GM18511 (cell line): ENCODE results near the gene GDPD4.

Source experiments
- ATAC-seq: cut with Tn5 transposase; IDR thresholded peaks from one replicate; pipeline ENCODE4 v1.9.1; 2021; ENCODE audit warnings: mild to moderate bottlenecking, moderate library complexity; ENCODE audit not compliant: unreplicated experiment

The GDPD4 gene

DNA sequence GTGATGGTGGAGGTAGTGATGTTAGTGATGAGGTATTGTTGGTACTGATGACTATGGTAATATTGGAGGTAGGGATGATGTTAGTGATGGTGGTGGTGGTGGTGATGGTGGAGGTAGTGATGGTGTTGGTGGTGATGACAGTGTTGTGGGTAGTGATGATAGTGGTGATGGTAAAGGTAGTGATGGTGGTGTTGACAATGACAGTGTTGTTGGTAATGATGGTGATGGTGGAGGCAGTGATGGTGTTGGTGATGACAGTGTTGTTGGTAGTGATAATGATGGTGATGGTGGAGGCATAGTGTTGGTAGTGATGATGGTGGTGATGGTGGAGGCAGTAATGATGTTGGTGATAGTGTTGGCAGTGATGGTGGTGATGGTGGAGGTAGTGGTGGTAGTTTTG lies 108.3 kb downstream of the GDPD4 start:
- ATAC-seq, result no peak

- ATAC-seq, result no peak
Measured at GRCh38 chr11:77191823-77192495, 109.5 kb downstream of the GDPD4 start.

DNA sequence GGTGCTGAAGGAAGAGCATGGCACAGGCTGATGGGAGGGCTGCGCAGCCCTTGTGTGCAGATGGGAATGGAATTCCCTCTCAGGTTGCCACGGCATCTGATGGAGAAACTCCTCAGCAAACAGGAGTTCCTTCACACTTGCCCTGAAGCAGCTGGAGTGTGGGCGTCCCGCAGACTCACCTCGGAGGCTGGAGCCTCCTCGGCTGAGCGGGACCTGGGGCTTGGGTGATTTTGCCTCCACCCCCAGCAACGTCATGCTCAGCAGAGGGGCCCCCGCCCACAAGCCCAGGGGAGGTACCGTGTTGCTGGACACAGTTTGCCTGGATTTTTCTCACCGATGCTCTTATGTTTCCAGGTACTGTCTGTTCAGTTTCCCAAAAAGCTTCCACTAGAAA lies 110.1 kb downstream of the GDPD4 start:
- ATAC-seq, result no peak

DNA sequence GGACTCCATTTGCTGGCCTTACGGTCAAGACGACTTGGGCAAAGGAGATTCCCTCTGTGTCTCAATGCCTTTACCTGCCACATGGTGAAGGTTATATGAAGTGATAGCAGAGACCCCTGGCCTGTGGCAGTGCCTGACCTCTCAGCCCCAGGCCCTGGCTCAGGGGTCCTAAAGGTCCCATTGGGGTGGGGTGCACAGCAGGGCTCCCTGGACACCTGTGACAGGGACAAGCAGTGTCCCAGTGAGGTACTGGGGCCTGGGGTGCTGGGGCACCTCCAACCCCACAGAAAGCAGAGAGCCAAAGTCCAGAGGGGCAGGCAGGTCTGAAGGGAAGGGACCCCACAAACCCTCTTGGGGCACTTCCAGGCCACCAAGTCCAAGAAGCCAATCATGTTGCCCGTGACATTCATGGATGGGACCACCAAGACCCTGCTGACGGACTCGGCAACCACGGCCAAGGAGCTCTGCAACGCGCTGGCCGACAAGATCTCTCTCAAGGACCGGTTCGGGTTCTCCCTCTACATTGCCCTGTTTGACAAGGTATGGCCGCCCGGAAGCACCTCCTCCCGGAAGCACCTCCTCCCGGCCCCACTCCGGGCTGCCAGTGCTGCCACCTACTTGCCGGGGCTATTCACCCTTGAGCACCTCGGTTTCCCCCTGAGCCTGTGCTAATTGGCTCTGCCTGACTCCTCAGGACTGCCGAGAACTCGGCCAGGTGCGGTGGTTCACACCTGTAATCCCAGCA lies 111.0 kb downstream of the GDPD4 start:
- no peak for ATAC-seq

- no peak for ATAC-seq
Measured at GRCh38 chr11:77189588-77190210, 111.8 kb downstream of the GDPD4 start.

DNA sequence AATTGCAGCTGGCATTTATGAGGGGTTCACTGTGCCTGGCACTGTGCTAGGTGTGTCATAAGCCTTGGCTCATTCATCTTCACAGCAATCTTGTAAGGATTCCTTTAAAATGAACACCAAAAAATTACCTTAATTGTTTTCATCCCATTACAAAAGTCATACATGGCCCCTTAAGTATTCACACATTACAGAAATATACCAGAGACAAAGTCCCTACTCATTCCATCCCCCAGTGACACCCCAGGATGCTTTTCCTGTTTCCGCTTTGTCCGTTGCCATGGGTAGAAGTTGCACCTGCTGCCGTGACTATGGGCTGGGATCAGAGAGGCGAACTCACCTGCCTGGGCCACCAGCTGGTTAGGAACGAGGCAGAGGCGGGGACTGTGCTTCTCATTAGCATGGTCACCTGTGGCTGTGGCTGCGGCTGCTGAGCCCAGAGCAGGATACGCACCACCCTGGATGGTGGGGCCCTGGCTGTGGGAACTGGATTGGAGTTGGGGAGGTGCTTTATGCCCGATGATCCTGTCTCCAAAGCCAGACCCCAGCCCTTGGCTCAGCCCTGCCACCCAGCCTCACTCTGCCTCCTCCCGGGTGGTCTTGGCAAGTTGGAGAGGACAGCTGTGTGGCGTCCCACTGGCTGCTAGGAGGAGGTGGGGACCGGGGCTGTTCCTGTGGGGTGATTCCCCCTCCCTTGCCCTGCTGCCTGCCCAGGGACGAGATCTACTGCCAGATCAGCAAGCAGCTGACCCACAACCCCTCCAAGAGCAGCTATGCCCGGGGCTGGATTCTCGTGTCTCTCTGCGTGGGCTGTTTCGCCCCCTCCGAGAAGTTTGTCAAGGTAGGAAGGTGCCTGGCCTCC lies 112.6 kb downstream of the GDPD4 start:
- ATAC-seq, result no peak

DNA sequence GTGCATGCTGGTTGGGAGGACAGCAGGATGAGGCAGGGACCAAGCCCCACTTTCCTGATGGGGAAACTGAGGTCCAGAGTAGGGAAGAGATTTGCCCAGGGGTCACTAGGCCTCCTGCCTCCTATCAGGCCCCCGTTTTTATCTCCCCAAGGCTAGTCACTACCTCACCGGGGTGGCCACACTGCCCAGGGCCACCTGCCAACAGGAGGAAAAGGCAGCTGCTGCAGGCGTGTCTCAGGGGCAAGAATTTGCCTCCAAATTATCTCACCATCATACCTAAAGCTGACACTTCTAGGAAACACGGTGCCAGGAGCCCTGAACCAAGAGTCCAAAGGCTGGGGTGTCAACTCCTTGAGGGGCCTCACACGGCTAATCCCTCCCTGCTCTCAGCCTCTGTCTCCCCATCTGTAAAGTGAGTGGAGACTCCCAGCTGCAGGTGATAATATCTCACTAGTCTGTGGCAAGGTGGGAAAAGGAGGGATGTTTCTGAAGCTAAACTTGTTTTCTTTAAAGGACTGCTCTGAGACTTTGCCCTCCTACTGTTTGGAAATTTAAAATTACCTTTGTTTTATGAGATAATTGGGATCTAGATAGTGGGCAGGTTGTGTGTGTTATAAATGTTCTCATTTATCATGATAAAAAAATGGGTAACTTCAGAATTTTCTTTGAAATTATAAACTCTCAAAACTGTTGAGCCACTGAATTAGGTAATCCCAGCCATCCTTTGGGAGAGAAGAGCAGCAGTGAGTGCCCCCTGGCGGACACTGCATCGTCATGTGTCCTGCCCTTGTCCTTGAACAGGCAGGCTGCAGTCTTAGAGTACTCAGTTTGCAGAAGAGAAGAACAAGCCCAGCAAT lies 113.5 kb downstream of the GDPD4 start:
- ATAC-seq, result peak; percentile 50

- no peak for ATAC-seq
Measured at GRCh38 chr11:77187111-77187750, 114.3 kb downstream of the GDPD4 start.

- ATAC-seq, result no peak
Measured at GRCh38 chr11:77186302-77186701, 115.2 kb downstream of the GDPD4 start.

DNA sequence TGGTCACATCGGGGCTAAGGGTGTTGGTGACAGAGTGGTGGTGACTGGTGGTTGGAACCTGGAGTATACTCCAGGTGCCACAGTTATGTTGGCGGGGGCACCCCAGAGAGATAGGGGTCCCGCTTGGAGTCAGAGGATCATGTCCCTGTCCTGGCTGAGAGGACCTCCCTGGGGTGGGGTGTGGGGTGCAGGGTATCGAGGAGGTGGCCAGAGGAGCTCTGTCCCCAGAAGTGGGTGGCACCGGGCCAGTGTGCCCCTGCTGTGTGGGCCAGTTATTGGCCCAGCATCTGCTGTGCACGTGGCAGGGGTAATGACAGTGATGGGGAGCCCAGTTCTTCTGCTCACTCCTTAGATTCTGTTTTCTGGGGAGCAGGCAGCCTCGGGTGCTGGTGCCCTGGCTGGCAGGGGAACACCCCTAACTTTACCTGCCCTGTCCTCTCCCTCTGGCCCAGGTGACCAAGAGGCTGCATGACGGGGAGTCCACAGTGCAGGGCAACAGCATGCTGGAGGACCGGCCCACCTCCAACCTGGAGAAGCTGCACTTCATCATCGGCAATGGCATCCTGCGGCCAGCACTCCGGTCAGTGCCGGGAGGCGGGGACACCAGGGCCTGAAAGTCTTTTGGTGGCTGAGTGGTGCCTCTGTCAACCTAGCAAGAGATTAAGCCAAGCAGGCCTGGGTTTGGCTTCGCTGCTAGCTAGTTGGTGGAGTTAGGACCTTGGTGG lies 117.2 kb downstream of the GDPD4 start:
- no peak for ATAC-seq

DNA sequence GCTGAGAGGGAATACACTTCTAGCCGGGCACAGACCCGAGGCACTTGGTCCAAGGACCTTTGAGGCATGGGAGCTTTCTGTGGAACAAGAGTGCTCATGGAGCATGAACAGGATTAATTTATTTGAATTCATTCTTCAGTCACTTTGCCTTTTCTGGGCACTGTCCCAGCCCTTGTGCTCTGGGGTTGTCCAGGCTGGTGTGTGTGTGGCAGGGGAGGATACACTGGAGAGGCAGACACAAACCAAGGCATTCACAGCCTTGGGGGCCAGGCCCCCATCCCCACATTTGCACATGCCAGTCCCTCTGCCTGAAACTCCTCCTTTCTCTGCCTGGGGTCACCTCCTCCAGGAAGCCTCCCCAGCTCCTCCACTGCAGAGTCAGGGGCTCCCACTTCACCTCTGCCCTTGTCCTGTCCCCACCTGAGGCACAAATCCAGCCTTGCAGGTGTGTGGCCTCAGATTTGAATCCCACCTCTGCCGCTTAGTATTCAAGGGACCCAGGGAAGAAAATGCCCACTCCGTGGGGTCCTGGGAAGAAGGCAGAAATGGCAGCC lies 118.0 kb downstream of the GDPD4 start:
- ATAC-seq, result no peak

DNA sequence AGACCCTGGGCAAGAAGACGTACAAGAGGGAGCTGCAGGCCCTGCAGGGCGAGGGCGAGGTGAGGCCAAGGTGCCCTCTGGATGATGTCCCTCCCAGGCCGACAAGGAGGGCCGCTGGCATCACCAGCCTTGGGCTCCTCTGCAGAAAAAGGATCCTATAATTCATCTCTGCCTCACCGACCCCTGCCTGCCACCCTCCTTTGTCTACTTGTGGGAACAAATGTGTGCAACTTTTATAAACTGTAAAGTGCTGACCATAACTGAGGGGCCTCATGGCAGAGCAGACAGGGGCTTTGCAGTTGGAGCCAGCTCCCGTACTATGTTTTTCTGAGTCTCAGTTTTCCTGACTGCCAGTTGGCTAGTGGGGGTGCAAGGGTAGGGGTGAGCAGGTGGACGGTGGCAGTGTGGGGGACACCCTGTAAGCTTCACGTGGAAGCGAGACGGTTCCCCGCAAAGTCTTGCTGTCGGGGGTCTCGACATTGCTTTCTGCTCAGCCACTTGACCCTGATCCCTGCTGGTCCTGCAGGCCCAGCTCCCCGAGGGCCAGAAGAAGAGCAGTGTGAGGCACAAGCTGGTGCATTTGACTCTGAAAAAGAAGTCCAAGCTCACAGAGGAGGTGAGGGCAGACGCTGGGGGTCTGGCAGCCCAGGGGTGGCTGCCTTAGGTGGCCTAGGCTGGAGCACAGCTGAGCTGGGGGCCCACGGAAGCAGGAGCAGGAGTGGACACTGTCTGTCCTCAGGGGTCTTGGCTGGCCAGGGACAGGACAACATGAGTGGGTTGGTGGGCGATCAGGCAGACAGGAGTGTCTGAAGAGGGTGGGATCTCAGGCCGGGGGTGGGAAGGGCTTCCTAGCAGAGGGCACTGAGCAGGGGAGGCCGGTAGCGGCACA lies 118.7 kb downstream of the GDPD4 start:
- ATAC-seq, result no peak

DNA sequence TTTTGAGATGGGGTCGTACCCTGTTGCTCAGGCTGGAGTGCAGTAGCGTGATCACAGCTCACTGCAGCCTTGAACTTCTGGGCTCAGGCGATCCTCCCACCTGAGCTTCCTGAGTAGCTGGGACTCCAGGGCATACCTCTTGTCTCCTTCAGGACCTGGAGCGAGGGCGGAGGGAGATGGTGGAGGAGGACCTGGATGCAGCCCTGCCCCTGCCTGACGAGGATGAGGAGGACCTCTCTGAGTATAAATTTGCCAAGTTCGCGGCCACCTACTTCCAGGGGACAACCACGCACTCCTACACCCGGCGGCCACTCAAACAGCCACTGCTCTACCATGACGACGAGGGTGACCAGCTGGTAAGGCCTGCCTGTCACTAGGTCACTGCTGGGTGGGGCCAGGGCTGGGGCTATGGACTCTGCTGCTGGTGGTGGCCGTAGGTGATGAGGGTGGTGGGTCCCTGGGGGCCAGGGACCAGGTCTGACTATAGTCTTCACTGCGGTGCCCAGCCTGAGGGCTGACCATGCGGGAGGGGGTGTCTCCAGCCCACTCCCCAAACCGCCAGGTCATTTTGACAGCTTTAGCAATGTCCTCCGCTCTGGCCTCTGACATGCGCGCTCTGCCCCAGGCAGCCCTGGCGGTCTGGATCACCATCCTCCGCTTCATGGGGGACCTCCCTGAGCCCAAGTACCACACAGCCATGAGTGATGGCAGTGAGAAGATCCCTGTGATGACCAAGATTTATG lies 119.5 kb downstream of the GDPD4 start:
- ATAC-seq, result no peak

DNA sequence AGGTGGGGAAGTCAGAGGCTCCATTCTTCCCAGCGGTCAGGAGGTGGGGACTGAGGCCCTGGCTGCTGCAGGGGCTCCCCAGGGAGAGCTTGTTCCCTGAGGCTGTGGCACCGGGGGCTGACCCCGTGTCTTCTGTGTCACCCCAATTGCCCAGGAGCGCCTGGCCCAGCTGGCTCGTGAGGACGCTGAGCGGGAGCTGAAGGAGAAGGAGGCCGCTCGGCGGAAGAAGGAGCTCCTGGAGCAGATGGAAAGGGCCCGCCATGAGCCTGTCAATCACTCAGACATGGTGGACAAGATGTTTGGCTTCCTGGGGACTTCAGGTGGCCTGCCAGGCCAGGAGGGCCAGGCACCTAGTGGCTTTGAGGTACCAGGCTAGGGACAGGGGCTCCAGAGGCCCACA lies 120.3 kb downstream of the GDPD4 start:
- no peak for ATAC-seq

DNA sequence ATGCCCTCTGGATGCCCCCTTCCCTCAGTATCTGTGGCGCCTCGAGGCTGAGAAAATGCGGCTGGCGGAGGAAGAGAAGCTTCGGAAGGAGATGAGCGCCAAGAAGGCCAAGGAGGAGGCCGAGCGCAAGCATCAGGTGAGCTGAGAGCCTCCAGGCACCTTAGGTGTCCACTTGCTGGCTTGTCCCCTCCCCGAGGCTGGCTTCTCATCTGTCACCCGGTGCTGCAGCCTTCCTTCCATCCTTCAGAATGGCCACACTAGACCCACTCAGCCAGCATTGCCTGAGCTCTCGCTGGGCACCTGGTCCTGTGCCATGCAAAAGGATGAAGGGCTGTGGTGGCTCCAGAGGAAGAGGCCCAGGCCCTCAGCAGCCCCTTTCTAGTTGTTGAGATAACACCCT lies 121.1 kb downstream of the GDPD4 start:
- no peak for ATAC-seq

DNA sequence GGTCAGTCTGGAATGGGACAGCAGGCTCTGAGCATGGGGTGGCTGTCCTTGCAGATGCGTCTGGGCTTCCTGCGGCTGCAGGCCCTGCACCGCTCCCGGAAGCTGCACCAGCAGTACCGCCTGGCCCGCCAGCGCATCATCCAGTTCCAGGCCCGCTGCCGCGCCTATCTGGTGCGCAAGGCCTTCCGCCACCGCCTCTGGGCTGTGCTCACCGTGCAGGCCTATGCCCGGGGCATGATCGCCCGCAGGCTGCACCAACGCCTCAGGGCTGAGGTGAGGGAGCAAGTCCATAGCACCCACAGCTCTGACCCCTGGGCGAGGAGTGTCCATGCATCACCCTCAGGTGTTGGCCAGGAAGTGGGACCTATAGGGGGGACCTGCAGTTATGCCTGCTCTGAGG lies 121.8 kb downstream of the GDPD4 start:
- ATAC-seq, result no peak

GRCh38 chr11:77179048-77179447 lies 122.4 kb downstream of the GDPD4 start:
- no peak for ATAC-seq
